Measurements from ENCODE around the gene ANGEL1.

GRCh38 chr14:76855066-76855465 is 42.4 kb upstream of the ANGEL1 start:
- TF ChIP-seq DMAP1 (CRISPR knock-in tag; IDR thresholded peaks at IDR 0.05): no peak
- TF ChIP-seq, protein P1, sequence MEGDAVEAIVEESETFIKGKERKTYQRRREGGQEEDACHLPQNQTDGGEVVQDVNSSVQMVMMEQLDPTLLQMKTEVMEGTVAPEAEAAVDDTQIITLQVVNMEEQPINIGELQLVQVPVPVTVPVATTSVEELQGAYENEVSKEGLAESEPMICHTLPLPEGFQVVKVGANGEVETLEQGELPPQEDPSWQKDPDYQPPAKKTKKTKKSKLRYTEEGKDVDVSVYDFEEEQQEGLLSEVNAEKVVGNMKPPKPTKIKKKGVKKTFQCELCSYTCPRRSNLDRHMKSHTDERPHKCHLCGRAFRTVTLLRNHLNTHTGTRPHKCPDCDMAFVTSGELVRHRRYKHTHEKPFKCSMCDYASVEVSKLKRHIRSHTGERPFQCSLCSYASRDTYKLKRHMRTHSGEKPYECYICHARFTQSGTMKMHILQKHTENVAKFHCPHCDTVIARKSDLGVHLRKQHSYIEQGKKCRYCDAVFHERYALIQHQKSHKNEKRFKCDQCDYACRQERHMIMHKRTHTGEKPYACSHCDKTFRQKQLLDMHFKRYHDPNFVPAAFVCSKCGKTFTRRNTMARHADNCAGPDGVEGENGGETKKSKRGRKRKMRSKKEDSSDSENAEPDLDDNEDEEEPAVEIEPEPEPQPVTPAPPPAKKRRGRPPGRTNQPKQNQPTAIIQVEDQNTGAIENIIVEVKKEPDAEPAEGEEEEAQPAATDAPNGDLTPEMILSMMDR (CRISPR knock-in tag; IDR thresholded peaks at IDR 0.05): no peak
- no peak for TF ChIP-seq AHR (CRISPR knock-in tag; IDR thresholded peaks at IDR 0.05)
- TF ChIP-seq ZFP36 (IDR thresholded peaks at IDR 0.05; ENCODE audit: borderline replicate concordance, low read depth, low read length, partially characterized antibody): no peak
- no peak for TF ChIP-seq MNT (IDR thresholded peaks at IDR 0.05)
- TF ChIP-seq MTF1 (CRISPR knock-in tag; IDR thresholded peaks at IDR 0.05): no peak
- no peak for TF ChIP-seq KDM5B (CRISPR knock-in tag; IDR thresholded peaks at IDR 0.05; ENCODE audit: borderline replicate concordance)
- no peak for TF ChIP-seq MYC (CRISPR knock-in tag; IDR thresholded peaks at IDR 0.05; ENCODE audit: borderline replicate concordance)
- TF ChIP-seq NFE2L1 (CRISPR knock-in tag; IDR thresholded peaks at IDR 0.05; ENCODE audit: borderline replicate concordance): no peak

All from HepG2 (cell line).